Mesenchymal stem cell (in vitro differentiated cells and primary cell): ENCODE data around the gene DKC1.

Experiments
- DNase-seq: peaks from one replicate; pipeline ENCODE4 v3.0.0-alpha.2; 2013
- H2AFZ ChIP-seq: one replicate; pipeline ENCODE4 v1.6.1; 2013; ENCODE audit warnings: low read depth, mild to moderate bottlenecking, control low read depth, inconsistent platforms, low read length, moderate library complexity
- H2AK5ac ChIP-seq: 2 replicates; pipeline ENCODE4 v1.6.1; 2013; ENCODE audit warnings: low read length, moderate library complexity, mild to moderate bottlenecking, inconsistent platforms; ENCODE audit not compliant: severe bottlenecking
- H2BK120ac ChIP-seq: one replicate; pipeline ENCODE4 v1.6.1; 2013; ENCODE audit warnings: low read depth, mild to moderate bottlenecking, inconsistent platforms, low read length, moderate library complexity
- H2BK12ac ChIP-seq, 2 experiments: one replicate each; pipeline ENCODE4 v1.6.1; 2013; ENCODE audit warnings: inconsistent platforms in 2 of 2, low read length in 2 of 2, mild to moderate bottlenecking in 2 of 2, moderate library complexity in 2 of 2, control low read depth in 1 of 2
- H2BK15ac ChIP-seq: one replicate; pipeline ENCODE4 v1.6.1; 2013; ENCODE audit warnings: mild to moderate bottlenecking, low read depth, inconsistent platforms; ENCODE audit not compliant: poor library complexity, severe bottlenecking
- H2BK5ac ChIP-seq: 2 replicates; pipeline ENCODE4 v1.6.1; 2013; ENCODE audit warnings: low read depth, mild to moderate bottlenecking, low read length, control low read depth, inconsistent platforms; ENCODE audit not compliant: poor library complexity, severe bottlenecking
- H3K14ac ChIP-seq, 2 experiments: one replicate each; pipeline ENCODE4 v1.6.1; 2013; ENCODE audit warnings: inconsistent platforms in 2 of 2, low read length in 2 of 2, control low read depth in 1 of 2, mild to moderate bottlenecking in 1 of 2, moderate library complexity in 1 of 2
- H3K18ac ChIP-seq, 2 experiments: one replicate each; pipeline ENCODE4 v1.6.1; 2013; ENCODE audit warnings: inconsistent platforms in 2 of 2, low read length in 2 of 2, control low read depth in 1 of 2, low read depth in 1 of 2, mild to moderate bottlenecking in 1 of 2
- H3K23ac ChIP-seq, 2 experiments: one replicate each; pipeline ENCODE4 v1.6.1; 2013; ENCODE audit warnings: inconsistent platforms in 2 of 2, low read length in 2 of 2, mild to moderate bottlenecking in 2 of 2, moderate library complexity in 2 of 2, control low read depth in 1 of 2
- H3K27ac ChIP-seq: 2 replicates; pipeline ENCODE4 v1.5.1; 2013; ENCODE audit warnings: mild to moderate bottlenecking, moderate library complexity, low read length, control low read depth, inconsistent platforms; ENCODE audit not compliant: poor library complexity, severe bottlenecking
- H3K27me3 ChIP-seq, 2 experiments: 2 replicates each; pipeline versions ENCODE4 v1.6.1 to v1.7.0; 2013; ENCODE audit warnings: low read length in 2 of 2, mild to moderate bottlenecking in 2 of 2, moderate library complexity in 2 of 2, control low read depth in 1 of 2, inconsistent platforms in 1 of 2; ENCODE audit not compliant: control insufficient read depth in 1 of 2, insufficient read depth in 1 of 2
- H3K36me3 ChIP-seq, 2 experiments: 2 replicates each; pipeline versions ENCODE4 v1.6.1 to v1.7.0; 2013; ENCODE audit warnings: low read length in 2 of 2, control low read depth in 1 of 2, inconsistent platforms in 1 of 2, low read depth in 1 of 2, mild to moderate bottlenecking in 1 of 2; ENCODE audit not compliant: insufficient read depth in 2 of 2, control insufficient read depth in 1 of 2
- H3K4ac ChIP-seq, 2 experiments: one replicate each; pipeline ENCODE4 v1.6.1; 2013; ENCODE audit warnings: inconsistent platforms in 2 of 2, low read length in 2 of 2, mild to moderate bottlenecking in 2 of 2, moderate library complexity in 2 of 2, control low read depth in 1 of 2, low read depth in 1 of 2
- H3K4me1 ChIP-seq: 2 replicates; pipeline ENCODE4 v1.6.1; 2013; ENCODE audit warnings: low read depth, low read length, control low read depth; ENCODE audit not compliant: control insufficient read depth, insufficient read depth
- H3K4me2 ChIP-seq: 2 replicates; pipeline ENCODE4 v1.6.1; 2013; ENCODE audit warnings: low read length, mild to moderate bottlenecking, inconsistent platforms; ENCODE audit not compliant: poor library complexity, severe bottlenecking
- H3K4me3 ChIP-seq, 2 experiments: 2 replicates each; pipeline versions ENCODE4 v1.5.1 to v1.7.0; 2013; ENCODE audit warnings: low read length in 2 of 2, mild to moderate bottlenecking in 2 of 2, control low read depth in 1 of 2, low read depth in 1 of 2; ENCODE audit not compliant: insufficient read depth in 1 of 2
- H3K79me1 ChIP-seq: replicated peaks from 2 replicates; pipeline ENCODE4 v1.6.1; 2013; ENCODE audit warnings: mild to moderate bottlenecking, control low read depth, low read length, inconsistent platforms; ENCODE audit not compliant: poor library complexity, severe bottlenecking
- H3K9ac ChIP-seq: 2 replicates; pipeline ENCODE4 v1.7.0; 2013; ENCODE audit warnings: mild to moderate bottlenecking, low read length, moderate library complexity
- H3K9me3 ChIP-seq: 2 replicates; pipeline ENCODE4 v1.7.0; 2013; ENCODE audit warnings: mild to moderate bottlenecking, low read length; ENCODE audit not compliant: control insufficient read depth
- H4K8ac ChIP-seq: one replicate; pipeline ENCODE4 v1.6.1; 2013; ENCODE audit warnings: inconsistent platforms, mild to moderate bottlenecking, low read length, moderate library complexity
- H4K91ac ChIP-seq: one replicate; pipeline ENCODE4 v1.6.1; 2013; ENCODE audit warnings: mild to moderate bottlenecking, low read length, inconsistent platforms
- WGBS: methylation state at CpG from one replicate; pipeline ENCODE4 v1.1.7; 2013; ENCODE audit warnings: mixed read lengths; 5-methylcytosine and 5-hydroxymethylcytosine counted together

DKC1 gene

DNA sequence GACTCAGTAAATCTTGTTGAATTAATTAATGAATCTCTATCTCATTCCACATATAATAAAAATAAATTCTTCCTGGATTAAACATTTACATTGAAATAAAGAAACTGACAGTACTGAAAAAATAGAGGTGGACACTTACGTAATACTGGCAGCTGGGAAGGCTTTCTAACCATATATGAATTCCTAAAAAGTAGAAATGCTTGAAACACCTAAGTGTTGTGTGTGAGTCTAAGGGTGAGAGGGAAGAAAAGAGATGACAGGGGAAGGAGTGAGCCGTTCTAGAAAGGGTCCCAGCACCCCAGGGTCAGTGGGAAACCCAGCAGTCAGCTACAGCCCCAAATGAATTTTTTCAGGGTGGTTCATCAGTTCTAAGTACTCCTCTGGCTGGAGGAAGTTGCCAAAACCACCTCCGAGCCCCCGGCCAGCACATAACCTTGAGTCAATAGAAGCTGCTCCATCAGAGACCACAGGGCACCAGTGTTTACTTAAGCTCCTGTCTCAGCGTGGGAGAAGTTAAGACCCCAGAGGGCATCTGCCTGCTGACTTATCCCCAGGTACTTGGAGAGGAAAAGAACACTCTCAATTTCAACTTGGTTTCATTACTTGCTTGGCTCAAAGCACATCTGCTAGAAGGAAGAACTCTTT is 30.1 kb upstream of the DKC1 start:
- H3K18ac ChIP-seq, result peak overlapping the region in 1 of 2 experiments; percentile 34
- H3K79me1 ChIP-seq, result no peaks in the 10 kb centered on the region
- H4K91ac ChIP-seq, result no peak overlapping the region
- 0% methylated on average over 4 of the region's 5 CpGs for WGBS
- H2BK15ac ChIP-seq, result peak overlapping the region; percentile 90
- peak; percentile 81 for DNase-seq
- H2AFZ ChIP-seq, result no peak overlapping the region
- no peaks in the 10 kb centered on the region for H3K36me3 ChIP-seq
- H3K14ac ChIP-seq, result no peak overlapping the region
- no peak overlapping the region for H3K23ac ChIP-seq
- H3K9me3 ChIP-seq, result no peaks in the 10 kb centered on the region
- H2BK12ac ChIP-seq, result peak overlapping the region; percentile 31 to 49
- peak overlapping the region in 1 of 2 experiments; percentile 37 for H3K4ac ChIP-seq
- no peak overlapping the region for H3K4me2 ChIP-seq
- H4K8ac ChIP-seq, result peak overlapping the region; percentile 28
- peaks cover 18% of the 10 kb centered on the region for H3K4me1 ChIP-seq
- peak overlapping the region; percentile 34 for H2BK120ac ChIP-seq
- H3K4me3 ChIP-seq, result peak overlapping the region in 1 of 2 experiments; percentile 21
- H3K9ac ChIP-seq, result no peak overlapping the region
- no peaks in the 10 kb centered on the region for H3K27me3 ChIP-seq
- peak overlapping the region; percentile 62 for H3K27ac ChIP-seq
- no peak overlapping the region for H2BK5ac ChIP-seq
- H2AK5ac ChIP-seq, result no peak overlapping the region

DNA sequence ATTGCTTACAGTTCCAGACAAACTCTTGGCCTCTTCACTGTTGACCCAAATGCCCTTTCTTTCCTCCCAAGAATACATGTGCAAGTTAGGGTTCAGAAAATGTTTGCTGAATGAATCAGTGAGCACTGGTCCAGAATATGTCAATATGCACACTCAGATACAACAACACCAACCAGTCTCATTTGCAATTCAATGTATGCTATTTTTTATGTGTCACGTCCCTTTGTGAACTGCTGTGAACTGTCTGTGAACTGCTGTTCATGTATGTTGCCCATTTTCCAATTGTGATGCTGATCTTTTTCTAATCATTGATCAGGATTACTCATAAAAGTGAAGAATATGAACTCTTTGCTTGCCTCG is 29.6 kb upstream of the DKC1 start:
- H3K9me3 ChIP-seq, result no peaks in the 10 kb centered on the region
- H3K9ac ChIP-seq, result no peak overlapping the region
- H2BK5ac ChIP-seq, result no peak overlapping the region
- H3K4ac ChIP-seq, result no peak overlapping the region
- no peak for DNase-seq
- peaks cover 17% of the 10 kb centered on the region for H3K4me1 ChIP-seq
- no peak overlapping the region for H4K91ac ChIP-seq
- H3K36me3 ChIP-seq, result no peaks in the 10 kb centered on the region
- H3K27ac ChIP-seq, result peak overlapping the region; percentile 62
- no peak overlapping the region for H3K4me2 ChIP-seq
- no peak overlapping the region for H2AFZ ChIP-seq
- WGBS, result no CpG with 5 or more reads among the region's 2 CpGs
- H4K8ac ChIP-seq, result no peak overlapping the region
- H3K4me3 ChIP-seq, result no peak overlapping the region
- H3K79me1 ChIP-seq, result no peaks in the 10 kb centered on the region
- no peak overlapping the region for H2AK5ac ChIP-seq
- H3K18ac ChIP-seq, result peak overlapping the region in 1 of 2 experiments; percentile 34
- H2BK12ac ChIP-seq, result no peak overlapping the region
- H3K27me3 ChIP-seq, result no peaks in the 10 kb centered on the region
- no peak overlapping the region for H2BK15ac ChIP-seq
- H3K14ac ChIP-seq, result no peak overlapping the region
- H2BK120ac ChIP-seq, result no peak overlapping the region
- no peak overlapping the region for H3K23ac ChIP-seq

DNA sequence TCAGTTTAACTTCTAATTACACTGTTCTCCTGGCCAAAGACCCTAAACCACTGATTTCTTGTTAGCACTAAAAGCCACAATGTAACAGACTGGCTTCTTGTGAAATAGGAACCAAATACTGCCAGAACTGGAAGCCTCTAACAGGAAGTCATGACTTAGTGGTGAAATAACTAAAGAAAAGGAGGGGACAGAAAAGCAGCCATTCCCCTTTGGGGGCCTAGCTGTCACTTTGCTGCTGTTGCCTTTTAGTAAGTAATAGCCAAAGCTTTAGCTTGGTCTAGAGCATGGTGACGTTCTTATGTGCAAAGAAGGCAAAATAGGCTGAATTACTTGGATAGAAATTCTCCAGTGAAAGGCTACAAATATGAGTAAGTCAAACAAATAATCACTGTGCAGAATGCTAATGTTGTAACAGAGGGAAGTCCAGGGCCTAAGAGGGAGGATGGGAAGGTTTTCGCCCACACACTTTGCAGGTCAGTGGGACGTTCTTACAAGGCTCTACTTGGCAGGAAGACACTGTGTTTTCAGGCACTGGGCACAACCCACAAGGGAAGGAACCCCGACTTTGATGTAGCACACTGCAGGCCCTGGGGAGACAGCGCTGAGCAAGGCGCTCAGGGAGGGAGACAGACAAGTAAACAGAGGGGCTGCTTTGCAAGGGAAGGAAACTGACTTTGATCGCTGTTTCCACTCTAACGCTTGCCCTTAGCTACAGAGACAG is 28.4 kb upstream of the DKC1 start:
- H3K27me3 ChIP-seq, result no peaks in the 10 kb centered on the region
- H3K4me1 ChIP-seq, result peaks cover 14% of the 10 kb centered on the region
- DNase-seq, result peak; percentile 90
- H3K36me3 ChIP-seq, result no peaks in the 10 kb centered on the region
- H2AFZ ChIP-seq, result no peak overlapping the region
- H3K23ac ChIP-seq, result no peak overlapping the region
- peak overlapping the region; percentile 80 for H4K8ac ChIP-seq
- peak overlapping the region; percentile 7 for H2BK15ac ChIP-seq
- peak overlapping the region; percentile 75 for H4K91ac ChIP-seq
- H3K4me2 ChIP-seq, result no peak overlapping the region
- no peak overlapping the region for H3K27ac ChIP-seq
- no peak overlapping the region for H2AK5ac ChIP-seq
- H3K14ac ChIP-seq, result no peak overlapping the region
- H2BK120ac ChIP-seq, result peak overlapping the region; percentile 73
- no peaks in the 10 kb centered on the region for H3K9me3 ChIP-seq
- 44% methylated on average over 7 of the region's 8 CpGs for WGBS
- no peaks in the 10 kb centered on the region for H3K79me1 ChIP-seq
- peak overlapping the region; percentile 88 to 95 for H3K18ac ChIP-seq
- H3K4ac ChIP-seq, result peak overlapping the region; percentile 6 to 91
- H2BK5ac ChIP-seq, result no peak overlapping the region
- H2BK12ac ChIP-seq, result peak overlapping the region; percentile 12 to 89
- no peak overlapping the region for H3K4me3 ChIP-seq
- H3K9ac ChIP-seq, result no peak overlapping the region

DNA sequence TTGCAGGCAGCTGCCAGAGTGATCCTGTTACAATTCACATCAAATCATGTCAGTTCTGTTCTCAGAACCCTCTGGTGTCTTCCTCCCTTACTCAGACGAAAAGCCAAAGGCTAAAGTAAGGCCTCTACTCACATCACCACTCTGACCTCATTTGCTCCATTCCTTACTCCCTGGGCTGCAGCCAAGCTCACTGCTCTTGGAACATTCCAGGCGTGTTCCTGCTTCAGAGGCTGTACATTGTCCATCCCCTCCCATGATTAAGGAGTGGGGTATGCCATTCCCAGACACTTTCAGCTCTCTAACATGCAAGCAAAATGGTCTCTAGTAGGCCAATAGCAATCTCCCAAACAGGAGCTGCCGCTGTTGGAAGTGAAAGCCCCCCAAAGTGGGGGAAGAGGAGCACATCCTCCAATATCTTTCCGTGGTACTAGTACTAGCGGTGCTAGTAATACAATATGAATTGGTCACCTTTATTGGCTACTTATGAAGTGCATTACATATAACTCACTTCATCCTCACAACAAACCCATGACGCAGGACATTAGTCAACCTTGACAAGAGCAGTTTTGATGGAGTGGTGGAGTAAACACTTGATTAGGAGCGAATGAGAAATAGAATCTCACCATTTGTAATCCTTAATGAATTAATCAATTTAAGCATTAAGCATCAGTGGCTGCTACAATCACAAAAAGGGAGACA is 26.8 kb upstream of the DKC1 start:
- H2AK5ac ChIP-seq, result no peak overlapping the region
- peak overlapping the region; percentile 31 for H2BK5ac ChIP-seq
- H3K14ac ChIP-seq, result no peak overlapping the region
- peak overlapping the region; percentile 90 for H4K91ac ChIP-seq
- H3K18ac ChIP-seq, result peak overlapping the region; percentile 46 to 70
- no peak overlapping the region for H4K8ac ChIP-seq
- WGBS, result 34% methylated on average over 3 of the region's 7 CpGs
- H3K4me1 ChIP-seq, result peaks cover 8% of the 10 kb centered on the region
- H3K4ac ChIP-seq, result peak overlapping the region in 1 of 2 experiments; percentile 58
- H2BK15ac ChIP-seq, result no peak overlapping the region
- no peaks in the 10 kb centered on the region for H3K79me1 ChIP-seq
- H3K27me3 ChIP-seq, result no peaks in the 10 kb centered on the region
- H3K23ac ChIP-seq, result no peak overlapping the region
- H2BK12ac ChIP-seq, result peak overlapping the region in 1 of 2 experiments; percentile 89
- H3K4me2 ChIP-seq, result no peak overlapping the region
- peak overlapping the region; percentile 49 for H2BK120ac ChIP-seq
- no peaks in the 10 kb centered on the region for H3K36me3 ChIP-seq
- peak overlapping the region; percentile 37 for H3K27ac ChIP-seq
- no peaks in the 10 kb centered on the region for H3K9me3 ChIP-seq
- no peak overlapping the region for H3K4me3 ChIP-seq
- H2AFZ ChIP-seq, result no peak overlapping the region
- no peak overlapping the region for H3K9ac ChIP-seq
- DNase-seq, result peak; percentile 95
